ENCODE results near the gene NFATC2.

DNA sequence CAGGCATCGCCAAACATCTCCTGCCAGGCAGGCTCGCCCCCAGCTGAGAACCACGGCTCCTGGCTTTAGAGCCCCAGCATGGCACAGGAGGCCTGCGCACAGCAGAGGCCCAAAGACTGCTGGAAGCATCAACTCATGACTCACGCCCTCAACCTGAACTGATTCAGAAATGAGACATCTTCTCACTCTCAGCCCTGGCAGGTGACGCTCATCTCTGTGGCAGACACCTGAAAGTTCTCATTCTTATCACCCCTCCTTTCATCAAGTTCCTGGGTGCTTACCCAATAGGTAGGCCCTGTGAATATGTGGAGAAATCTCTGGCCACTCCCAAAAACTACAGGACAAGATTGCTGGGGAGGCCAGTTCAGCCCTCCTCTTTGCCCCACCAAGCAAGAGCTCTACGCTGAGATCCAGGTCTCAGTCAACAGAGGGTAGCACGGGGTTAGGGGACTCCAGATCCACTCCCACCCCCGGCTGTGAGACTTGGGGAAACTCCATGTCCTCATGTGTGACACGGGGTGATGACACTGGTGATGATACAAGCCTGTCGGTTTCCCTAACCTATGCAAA, 11.3 kb downstream of the NFATC2 start:
- TF ChIP-seq CTCF (IDR thresholded peaks at IDR 0.05; ENCODE audit: low read depth, low read length, poor library complexity, severe bottlenecking), result no peak
- no peak for TF ChIP-seq EZH2phosphoT487 (IDR thresholded peaks at IDR 0.05; ENCODE audit: borderline replicate concordance, low read length)

Measured in DOHH2 (cell line).